ENCODE data around the gene SCAPER. TPM values are rescaled to one million over a fixed set of nuclear protein-coding genes. Genes with fewer than 3 reads are reported as not detected.

The SCAPER gene
- polyA plus RNA-seq, 2 of the 4 experiments (the other 2 are of a cell fraction): 4.9 to 5.5 TPM

DNA sequence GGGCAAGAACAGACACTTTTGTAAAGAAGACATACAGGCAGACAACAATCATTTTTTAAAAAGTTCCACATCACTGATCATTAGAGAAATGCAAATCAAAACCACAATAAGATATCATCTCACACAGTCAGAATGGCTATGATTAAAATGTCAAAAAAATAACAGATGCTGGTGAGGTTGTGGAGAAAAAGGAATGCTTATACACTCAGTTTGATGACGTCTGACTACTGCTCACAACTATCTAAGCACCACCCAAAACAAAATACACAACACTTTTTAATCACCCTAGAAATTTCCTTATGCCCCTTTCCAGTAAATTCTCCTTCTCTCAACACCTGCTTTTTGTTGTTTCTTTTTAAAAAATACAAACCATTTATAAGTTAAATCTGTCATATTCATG is 339.8 kb downstream of the SCAPER start:
- no peaks in the 10 kb centered on the region for H3K4me1 ChIP-seq
- FAIRE-seq (peak; percentile 28), DNase-seq (ENCODE audit: low read depth in 1 of 2, low spot score in 1 of 2) (no peak), ATAC-seq (no peak)
- H3K9me3 ChIP-seq: peaks cover 17% of the 10 kb centered on the region; the same call in 2 of the 3 replicates
- TF ChIP-seq, protein P1, sequence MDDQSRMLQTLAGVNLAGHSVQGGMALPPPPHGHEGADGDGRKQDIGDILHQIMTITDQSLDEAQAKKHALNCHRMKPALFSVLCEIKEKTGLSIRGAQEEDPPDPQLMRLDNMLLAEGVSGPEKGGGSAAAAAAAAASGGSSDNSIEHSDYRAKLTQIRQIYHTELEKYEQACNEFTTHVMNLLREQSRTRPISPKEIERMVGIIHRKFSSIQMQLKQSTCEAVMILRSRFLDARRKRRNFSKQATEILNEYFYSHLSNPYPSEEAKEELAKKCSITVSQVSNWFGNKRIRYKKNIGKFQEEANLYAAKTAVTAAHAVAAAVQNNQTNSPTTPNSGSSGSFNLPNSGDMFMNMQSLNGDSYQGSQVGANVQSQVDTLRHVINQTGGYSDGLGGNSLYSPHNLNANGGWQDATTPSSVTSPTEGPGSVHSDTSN (IDR thresholded peaks at IDR 0.05): no peak
- no peak overlapping the region for H3K27ac ChIP-seq
- H3K4me2 ChIP-seq: no peak overlapping the region
- CTCF ChIA-PET: no interaction called here
- POLR2A ChIA-PET: no interaction called here
- 38% methylated on average over 1 of the region's 1 CpG for WGBS (ENCODE audit: missing lambda C conversion rate)
- no peak overlapping the region for H3K4me3 ChIP-seq

GRCh38 chr15:76555247-76555646 is 349.9 kb downstream of the SCAPER start:
- 17% methylated on average over 1 of the region's 1 CpG for WGBS (ENCODE audit: missing lambda C conversion rate)
- POLR2A ChIA-PET: no interaction called here
- no peak for FAIRE-seq

GRCh38 chr15:76553564-76553963 is 351.6 kb downstream of the SCAPER start:
- POLR2A ChIA-PET: no interaction called here
- Histone ChIP-seq H3K27ac (no peak overlapping the region), H3K4me1 (no peaks in the 10 kb centered on the region), H3K4me3 (no peak overlapping the region), H3K9me3 (no peaks in the 10 kb centered on the region), H3K4me2 (no peak overlapping the region)
- 50% methylated on average over 2 of the region's 2 CpGs for WGBS (ENCODE audit: missing lambda C conversion rate)
- ATAC-seq (no peak), FAIRE-seq (no peak), DNase-seq (ENCODE audit: low read depth in 1 of 2, low spot score in 1 of 2) (no peak)
- TF ChIP-seq HOXA7 (CRISPR knock-in tag; IDR thresholded peaks at IDR 0.05): no peak
- no peak for TF ChIP-seq JUN (IDR thresholded peaks at IDR 0.05)
- no peak for TF ChIP-seq TFCP2L1 (CRISPR knock-in tag; IDR thresholded peaks at IDR 0.05)
- no peak for TF ChIP-seq RFX5 (IDR thresholded peaks at IDR 0.05)
- no peak for TF ChIP-seq PHF8 (IDR thresholded peaks at IDR 0.05; ENCODE audit: borderline replicate concordance, low read depth)
- TF ChIP-seq CHD4 (IDR thresholded peaks at IDR 0.05; ENCODE audit: borderline replicate concordance): no peak
- no peak for TF ChIP-seq RNF2 (IDR thresholded peaks at IDR 0.05; ENCODE audit: borderline replicate concordance, low read depth)
- TF ChIP-seq, protein P2, sequence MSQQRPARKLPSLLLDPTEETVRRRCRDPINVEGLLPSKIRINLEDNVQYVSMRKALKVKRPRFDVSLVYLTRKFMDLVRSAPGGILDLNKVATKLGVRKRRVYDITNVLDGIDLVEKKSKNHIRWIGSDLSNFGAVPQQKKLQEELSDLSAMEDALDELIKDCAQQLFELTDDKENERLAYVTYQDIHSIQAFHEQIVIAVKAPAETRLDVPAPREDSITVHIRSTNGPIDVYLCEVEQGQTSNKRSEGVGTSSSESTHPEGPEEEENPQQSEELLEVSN (IDR thresholded peaks at IDR 0.05; ENCODE audit: borderline replicate concordance, low read depth): no peak
- no peak for TF ChIP-seq MAZ (IDR thresholded peaks at IDR 0.05; ENCODE audit: borderline replicate concordance, low read depth, low read length)
- CTCF ChIA-PET: interaction anchor here (1.4 kb wide), 1 partner anchor 11 kb away, joined by 5 read pairs; no protein-coding TSS in a partner anchor

More at GRCh38 chr15:76555247-76555646, 349.9 kb downstream of the SCAPER start:
- Histone ChIP-seq H3K4me2 (no peak overlapping the region), H3K4me3 (no peak overlapping the region), H3K27ac (no peak overlapping the region), H3K9me3 (no peaks in the 10 kb centered on the region), H3K4me1 (no peaks in the 10 kb centered on the region)
- TF ChIP-seq RFX5 (IDR thresholded peaks at IDR 0.05) (no peak), RNF2 (IDR thresholded peaks at IDR 0.05; ENCODE audit: borderline replicate concordance, low read depth) (no peak), CEBPB (IDR thresholded peaks at IDR 0.05) (no peak), KDM1A (IDR thresholded peaks at IDR 0.05; ENCODE audit: low read depth) (no peak), BHLHE40 (IDR thresholded peaks at IDR 0.05; ENCODE audit: low read depth, low read length) (no peak), RARB (CRISPR knock-in tag; IDR thresholded peaks at IDR 0.05) (no peak), FOSL2 (IDR thresholded peaks at IDR 0.05) (no peak), FOSL2 (CRISPR knock-in tag; IDR thresholded peaks at IDR 0.05) (no peak), HDAC2 (IDR thresholded peaks at IDR 0.05) (no peak), CTCF (IDR thresholded peaks at IDR 0.05) (no peak), POLR2A (IDR thresholded peaks at IDR 0.05; ENCODE audit: low read length) (no peak)
- TF ChIP-seq, protein P3, sequence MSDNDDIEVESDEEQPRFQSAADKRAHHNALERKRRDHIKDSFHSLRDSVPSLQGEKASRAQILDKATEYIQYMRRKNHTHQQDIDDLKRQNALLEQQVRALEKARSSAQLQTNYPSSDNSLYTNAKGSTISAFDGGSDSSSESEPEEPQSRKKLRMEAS (IDR thresholded peaks at IDR 0.05): no peak
- TF ChIP-seq, protein P4, sequence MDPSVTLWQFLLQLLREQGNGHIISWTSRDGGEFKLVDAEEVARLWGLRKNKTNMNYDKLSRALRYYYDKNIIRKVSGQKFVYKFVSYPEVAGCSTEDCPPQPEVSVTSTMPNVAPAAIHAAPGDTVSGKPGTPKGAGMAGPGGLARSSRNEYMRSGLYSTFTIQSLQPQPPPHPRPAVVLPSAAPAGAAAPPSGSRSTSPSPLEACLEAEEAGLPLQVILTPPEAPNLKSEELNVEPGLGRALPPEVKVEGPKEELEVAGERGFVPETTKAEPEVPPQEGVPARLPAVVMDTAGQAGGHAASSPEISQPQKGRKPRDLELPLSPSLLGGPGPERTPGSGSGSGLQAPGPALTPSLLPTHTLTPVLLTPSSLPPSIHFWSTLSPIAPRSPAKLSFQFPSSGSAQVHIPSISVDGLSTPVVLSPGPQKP (IDR thresholded peaks at IDR 0.05; ENCODE audit: low read depth, low read length): no peak
- CTCF ChIA-PET: interaction anchor here (1.1 kb wide), 1 partner anchor 8 kb away, joined by 3 read pairs; no protein-coding TSS in a partner anchor
- ATAC-seq (no peak), DNase-seq (ENCODE audit: low read depth in 1 of 2, low spot score in 1 of 2) (no peak)

All from A549 (cell line).